ENCODE measurements around the gene SYNGR3.
"Not testable (repeated sequence)": the region's sequence is repeated elsewhere in the genome, so short reads cannot be mapped to it uniquely, and the experiment has no call there.

SYNGR3 gene

DNA sequence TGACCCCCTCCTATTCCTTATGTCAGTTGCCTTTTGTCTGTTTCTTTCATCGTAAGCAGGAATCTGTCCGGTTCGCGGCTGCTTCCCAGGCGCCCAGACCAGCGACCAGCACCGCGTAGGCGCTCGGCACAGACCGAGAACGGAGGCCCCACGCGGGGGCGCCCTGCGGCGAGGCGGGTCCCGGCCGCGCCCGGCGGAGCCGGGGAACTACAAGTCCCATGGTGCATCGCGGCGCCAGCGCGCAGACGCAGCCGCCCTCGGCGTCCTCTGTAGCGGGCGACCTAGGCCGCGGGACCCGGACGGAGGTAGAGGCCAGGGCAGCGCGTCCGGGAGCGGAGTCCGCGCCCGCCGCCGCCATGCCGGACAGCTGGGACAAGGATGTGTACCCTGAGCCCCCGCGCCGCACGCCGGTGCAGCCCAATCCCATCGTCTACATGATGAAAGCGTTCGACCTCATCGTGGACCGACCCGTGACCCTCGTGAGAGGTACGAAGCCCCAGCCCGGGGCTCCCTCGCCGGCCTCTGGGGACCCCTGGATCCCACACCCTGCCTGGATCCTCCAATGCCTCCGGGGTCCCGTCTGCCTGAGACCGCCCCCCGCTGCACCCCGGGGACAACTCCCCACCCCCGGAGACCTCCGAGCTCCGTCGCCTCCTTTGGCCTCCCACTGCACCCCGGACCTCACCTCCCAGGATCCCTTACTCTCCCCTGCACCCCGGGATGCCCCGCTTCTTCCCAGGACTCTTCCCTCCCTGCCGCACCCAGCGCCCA, 30.3 kb upstream of the SYNGR3 start, which contains the start of gene NDUFB10:
Gene NDUFB10, plus strand, starts transcription at position 270 of the 771 bp plus-strand sequence. Its CDS starts 87 bp downstream, at position 357.
- peak; percentile 89 for DNase-seq (ENCODE audit: low spot score)

DNA sequence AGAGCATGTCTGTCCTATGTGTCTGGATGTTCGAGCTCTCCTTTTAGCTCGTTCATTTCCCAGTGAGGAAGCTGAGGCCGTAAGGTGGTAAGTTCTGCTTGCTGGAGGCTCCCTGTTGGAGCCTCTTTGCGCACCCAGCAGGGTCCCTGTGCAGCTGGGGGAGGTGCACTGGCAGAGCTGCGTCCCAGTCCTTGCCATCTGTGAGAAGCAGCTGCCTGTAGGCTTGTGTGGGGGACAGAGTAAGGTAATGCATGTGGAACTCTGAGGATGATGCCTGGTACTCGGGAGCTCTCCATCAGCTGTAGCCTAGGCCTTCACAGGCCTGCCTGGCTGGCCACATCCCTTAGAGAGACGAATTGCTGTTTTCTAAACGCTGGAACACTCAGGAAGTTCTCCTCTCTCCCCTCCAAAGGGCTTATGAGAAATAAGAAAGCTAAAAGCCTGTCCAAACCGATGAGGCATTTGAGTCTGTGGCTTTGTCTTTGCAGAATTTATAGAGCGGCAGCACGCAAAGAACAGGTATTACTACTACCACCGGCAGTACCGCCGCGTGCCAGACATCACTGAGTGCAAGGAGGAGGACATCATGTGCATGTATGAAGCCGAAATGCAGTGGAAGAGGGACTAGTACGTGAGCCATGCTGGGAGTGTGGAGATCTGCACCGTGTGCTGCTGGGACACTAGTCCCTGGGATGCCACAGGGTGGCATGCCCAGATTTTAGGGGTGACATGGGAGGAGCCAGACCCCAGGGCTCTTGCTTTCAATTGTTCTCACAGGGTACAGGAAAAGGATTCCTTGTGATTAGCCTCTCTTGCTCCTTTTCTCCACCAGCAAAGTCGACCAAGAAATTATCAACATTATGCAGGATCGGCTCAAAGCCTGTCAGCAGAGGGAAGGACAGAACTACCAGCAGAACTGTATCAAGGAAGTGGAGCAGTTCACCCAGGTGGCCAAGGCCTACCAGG, 28.8 kb upstream of the SYNGR3 start:
- no peak for DNase-seq (ENCODE audit: low spot score)

DNA sequence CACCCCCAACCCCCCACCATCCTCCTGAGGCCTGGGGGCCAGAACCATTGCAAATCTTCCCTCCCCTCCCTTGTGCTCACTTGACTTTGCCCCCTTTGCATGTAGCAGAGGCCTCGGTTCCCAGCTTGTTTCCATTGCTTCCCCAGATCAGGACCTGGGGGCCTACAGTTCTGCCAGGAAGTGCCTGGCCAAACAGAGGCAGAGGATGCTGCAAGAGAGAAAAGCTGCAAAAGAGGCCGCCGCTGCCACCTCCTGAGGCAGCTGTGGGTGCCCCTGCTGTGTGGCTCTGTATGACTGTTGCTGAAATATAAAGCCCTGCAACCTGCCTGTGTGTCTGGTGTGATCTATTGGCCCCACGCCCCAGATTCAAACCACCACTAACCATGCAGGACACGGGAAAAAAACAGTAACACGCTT, 28.1 kb upstream of the SYNGR3 start:
- no peak for DNase-seq (ENCODE audit: low spot score)

DNA sequence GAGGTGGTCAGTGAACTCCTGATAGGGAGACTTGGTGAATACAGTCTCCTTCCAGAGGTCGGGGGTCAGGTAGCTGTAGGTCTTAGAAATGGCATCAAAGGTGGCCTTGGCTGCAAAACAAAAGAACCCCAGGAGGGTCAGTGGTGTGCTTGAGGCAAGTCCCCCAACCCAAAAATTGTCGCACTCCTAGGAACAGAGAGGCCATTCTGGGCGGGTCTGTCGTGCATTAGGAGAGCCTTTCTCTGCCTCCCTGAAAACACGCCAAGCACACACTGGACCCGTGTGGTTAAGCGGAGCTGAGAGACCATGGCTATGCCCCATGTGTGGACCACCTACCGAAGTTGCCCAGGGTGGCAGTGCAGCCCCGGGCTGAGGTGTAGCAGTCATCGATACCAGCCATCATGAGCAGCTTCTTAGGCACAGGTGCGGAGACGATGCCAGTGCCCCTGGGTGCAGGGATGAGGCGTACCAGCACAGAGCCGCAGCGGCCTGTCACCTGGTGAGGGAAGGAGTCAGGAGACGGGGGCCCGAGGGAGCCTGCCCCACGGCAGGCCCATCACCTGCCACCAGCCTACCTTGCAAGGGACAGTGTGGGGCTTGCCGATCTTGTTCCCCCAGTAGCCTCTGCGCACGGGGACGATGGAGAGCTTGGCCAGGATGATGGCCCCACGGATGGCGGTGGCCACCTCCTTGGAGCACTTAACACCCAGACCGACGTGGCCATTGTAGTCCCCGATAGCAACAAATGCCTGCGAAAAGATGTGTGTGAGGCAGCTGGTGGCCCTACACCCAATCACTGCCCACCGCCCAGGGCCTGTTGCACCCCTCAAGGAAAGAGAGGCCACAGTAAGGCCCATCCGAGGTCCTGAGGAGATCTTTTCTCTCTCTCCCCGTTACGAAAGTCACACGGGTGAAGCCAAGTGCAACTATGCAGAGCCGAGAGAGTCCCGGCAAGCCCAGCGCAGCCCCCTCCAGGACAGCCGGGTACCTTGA, 27.3 kb upstream of the SYNGR3 start:
- not testable (repeated sequence) for DNase-seq (ENCODE audit: low spot score)

DNA sequence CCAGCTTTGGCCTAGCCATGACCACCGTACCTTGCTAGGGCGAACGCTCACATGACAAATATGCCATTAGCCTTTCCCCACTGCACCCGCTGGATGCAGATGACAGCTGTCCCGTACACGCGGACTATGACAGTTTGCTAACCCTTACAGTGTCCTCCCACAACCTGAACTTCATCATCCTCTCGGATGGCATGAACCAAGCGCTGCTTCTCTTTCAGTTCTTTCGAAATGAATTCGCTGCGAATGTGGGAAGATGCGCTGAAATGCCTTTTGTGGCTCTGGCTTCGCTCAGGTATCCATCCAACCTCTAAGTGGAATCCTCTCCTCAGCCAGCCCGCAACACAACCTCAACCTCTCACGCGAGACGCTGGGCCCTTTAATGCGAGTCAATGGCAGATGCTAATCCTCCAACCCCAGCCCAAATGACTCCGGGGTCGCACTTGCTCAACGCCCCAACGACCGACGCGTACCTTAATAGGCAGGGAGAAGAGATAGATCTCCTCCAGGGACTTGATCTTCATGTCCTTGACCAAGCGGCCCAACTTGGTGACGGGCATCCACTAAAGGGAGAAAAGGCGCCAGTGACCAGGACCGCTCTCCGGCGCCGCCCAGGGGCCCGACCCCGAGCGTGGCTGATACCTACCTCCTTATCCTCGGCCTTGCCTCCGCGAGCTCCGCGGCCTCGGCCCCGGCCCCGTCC, 25.8 kb upstream of the SYNGR3 start:
- DNase-seq (ENCODE audit: low spot score) = no peak

DNA sequence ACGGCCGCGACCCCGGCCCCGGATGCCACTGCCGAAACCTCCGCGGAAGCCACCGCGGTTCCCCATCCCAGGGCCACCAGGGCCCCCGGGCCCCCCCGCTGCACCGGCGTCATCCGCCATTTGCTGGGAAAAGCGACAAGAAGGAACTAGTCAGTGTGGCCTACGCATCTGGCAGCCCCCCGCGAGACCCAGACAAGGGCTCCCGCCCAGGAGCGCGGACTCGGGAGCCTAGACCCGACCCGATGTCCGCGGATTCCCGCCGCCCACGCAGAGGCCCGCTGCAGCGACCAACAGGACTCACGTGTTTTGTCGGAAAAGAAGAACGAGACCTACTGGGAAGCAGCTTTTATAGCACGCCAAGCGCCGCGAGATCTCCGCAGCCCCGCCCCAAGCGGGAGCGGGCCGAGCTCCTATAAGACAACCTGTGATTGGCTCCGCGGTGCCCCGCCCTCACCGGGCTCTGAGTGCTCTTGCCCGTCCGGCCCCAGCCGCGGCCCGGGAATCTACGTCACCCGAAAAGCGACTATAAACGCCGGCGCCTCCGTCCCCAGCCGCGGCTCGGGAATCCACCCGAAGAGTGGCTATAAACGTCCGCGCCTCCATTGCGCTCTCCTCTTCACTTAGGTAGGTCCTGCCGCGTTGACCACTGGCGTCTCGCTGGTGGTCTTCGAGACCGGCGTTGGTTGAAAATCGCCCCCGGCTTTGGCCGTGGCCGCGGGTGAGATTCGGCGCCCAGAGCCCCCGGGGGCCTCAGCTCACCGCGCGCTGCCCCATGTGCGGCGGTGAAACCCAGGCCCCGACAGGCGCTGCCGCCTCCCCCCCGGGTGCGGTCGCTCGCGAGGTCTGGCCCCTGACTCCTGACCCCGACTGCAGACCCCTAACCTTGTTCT, 25.0 kb upstream of the SYNGR3 start, which contains the start of gene RPS2:
Gene RPS2, minus strand, starts transcription at position 321 of the 890 bp plus-strand sequence. Its CDS starts 201 bp downstream, at position 120.
- peak; percentile 100 for DNase-seq (ENCODE audit: low spot score)

DNA sequence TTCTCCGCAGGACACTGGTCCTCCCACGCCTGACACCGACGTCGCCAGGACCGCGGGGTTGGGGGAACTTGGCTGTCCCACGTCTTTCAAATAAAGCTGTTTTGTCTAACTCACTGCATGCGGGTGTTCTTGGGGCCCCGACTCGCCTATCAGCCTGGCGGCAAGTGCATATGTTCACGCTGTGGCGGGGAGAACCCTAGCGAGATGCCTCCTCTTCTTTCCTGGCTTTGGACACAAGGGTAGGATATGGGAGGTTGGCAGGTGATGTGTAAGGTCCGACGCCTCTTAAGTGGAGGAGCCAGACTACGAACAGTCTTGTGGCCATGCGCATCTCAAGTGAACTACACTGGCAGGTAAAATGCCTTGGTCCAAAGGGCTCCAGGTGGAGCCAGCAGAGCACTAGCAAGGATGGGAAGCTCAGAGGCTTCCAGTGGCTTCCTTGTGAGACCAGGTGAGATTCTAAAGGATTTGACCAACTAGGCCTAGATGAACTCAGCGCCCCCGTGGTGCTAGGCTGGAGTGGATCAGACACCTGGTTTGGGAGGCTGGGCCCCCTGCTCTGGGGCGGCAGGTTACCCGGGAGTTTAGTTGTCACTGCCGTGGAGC, 24.3 kb upstream of the SYNGR3 start:
- no peak for DNase-seq (ENCODE audit: low spot score)

DNA sequence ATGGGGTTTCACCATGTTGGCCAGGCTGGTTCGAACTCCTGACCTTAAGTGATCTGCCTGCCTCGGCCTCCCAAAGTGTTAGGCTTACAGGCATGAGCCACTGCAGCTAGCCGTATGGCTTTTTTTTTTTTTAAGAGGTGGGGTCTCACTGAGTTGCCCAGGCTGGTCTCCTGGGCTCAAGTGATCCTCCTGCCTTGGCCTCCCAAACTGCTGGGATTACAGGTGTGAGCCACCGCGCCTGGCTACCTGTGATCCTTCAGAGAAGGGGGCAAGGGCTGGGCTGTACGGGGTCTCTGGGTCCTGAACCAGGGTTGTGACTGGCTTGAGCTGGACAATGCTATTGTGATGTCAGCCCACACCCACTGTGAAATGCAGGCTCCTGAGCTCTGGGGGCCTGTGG, 23.3 kb upstream of the SYNGR3 start, which contains the start of gene RNF151:
Gene RNF151, plus strand, starts transcription at position 397 of the 400 bp plus-strand sequence. CDS start 26 bp downstream, outside the sequence.
- no peak for DNase-seq (ENCODE audit: low spot score)

DNA sequence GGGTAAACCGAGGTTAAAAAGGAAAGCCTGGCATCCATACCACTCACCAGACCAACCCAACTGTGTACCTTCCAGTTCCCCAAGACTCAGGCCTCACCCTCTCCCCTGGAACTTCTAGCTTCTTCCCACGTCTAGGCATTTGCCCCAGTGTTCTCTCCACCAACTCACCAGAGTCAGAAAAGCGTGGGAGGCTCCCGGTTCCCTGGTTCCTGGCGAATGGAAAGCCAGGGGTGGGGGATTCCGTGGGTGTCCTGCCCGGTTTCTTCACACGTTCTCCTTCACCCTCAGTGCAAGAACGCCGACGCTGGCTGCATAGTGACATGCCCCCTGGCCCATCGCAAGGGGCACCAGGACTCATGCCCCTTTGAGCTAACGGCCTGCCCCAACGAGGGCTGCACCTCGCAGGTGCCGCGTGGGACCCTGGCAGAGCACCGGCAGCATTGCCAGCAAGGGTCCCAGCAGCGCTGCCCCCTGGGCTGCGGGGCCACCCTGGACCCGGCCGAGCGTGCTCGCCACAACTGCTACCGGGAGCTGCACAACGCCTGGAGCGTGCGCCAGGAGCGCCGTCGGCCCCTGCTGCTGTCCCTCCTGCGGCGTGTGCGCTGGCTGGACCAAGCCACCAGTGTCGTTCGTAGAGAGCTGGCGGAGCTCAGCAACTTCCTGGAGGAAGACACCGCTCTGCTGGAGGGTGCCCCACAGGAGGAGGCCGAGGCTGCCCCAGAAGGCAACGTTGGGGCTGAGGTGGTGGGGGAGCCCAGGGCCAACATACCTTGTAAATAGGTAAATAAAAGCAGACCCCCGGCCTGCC, 21.4 kb upstream of the SYNGR3 start:
- DNase-seq (ENCODE audit: low spot score) = no peak

DNA sequence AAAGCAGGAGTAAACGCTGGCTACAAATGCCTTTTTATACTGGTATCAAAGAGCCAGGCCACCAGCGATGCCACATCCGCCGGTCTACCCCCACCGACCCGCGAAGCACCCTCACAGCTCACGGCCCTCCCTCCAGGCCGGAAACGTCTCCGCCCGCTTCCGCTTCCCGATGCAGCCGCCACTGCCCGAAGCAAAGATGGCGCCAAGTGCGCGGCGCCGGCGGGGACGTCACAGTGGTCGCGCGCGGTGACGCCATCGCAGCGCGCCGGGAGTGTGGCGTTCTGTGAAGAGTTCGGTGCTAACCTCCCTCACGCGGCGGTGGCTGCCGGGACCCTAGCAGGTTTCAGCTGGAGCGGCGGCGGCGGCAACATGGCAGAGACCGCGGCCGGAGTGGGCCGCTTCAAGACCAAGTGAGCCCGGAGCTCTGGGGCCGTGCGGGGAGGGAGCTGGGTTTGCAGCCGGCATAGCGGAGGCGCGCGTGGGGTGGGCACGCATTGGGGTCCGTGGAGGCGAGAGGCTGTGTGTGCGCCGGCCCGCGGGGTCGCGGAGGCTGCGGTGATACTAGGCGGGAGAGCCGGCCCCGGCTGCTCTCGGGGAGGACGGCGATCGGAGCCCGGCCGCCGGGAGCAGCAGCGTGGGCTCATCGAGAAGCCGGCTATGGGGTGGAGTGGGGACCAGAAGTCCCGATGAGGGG, 17.8 kb upstream of the SYNGR3 start, which contains the start of gene TBL3:
Gene TBL3, plus strand, starts transcription at position 258 of the 694 bp plus-strand sequence. Its CDS starts 112 bp downstream, at position 370.
- peak; percentile 95 for DNase-seq (ENCODE audit: low spot score)

DNA sequence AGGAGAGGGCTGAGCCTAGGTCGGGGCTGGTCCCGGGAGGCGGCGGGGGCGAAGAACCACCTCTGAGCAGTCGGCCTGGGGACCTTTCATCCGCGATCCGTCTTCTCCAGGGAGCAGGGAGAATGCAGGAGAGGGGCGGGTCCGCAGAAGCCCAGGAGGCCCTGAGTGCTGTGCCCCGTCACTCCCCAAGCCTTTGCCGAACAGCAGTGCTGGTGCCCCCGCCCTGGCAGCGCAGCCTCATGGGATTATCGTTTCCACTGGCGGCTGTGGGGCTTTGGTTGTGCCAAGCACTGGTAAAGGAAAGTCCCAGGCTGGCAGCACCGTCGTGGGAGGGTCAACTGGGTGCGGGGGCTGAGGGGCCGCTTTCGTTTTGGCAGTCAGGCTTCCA, 17.3 kb upstream of the SYNGR3 start:
- no peak for DNase-seq (ENCODE audit: low spot score)

DNA sequence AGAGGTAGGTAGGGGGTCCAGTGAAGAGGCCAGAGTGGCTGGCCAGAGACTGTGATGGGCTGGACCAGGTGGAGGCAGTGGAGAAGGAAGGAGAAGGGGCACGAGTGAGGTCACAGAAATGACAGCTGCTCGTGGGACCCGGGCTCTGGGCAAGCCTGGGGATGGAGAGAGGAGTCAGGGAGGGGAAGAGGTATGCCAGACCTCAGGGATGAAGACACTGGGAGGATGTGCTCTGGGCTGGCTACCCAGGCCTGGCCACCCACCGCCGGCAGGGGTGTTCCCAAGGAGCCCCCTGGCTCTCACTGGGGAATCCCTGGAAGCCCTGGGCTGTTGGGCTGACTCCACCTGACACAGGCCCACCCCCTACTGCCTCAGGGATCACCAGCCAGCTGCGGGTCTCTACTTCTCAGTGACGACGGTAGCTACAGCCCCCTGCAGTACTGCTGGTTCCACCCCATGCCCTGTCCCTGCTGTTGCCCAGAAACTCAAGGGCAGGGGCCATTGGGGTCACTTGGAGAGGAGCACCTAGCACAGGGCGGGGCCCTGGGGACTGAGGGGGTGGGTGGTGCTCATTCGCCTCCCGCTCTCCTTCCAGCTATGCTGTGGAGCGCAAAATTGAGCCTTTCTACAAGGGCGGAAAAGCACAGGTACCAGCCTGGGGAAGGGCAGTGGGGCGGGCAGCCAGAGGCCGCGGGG, 16.2 kb upstream of the SYNGR3 start:
- DNase-seq (ENCODE audit: low spot score) = no peak

DNA sequence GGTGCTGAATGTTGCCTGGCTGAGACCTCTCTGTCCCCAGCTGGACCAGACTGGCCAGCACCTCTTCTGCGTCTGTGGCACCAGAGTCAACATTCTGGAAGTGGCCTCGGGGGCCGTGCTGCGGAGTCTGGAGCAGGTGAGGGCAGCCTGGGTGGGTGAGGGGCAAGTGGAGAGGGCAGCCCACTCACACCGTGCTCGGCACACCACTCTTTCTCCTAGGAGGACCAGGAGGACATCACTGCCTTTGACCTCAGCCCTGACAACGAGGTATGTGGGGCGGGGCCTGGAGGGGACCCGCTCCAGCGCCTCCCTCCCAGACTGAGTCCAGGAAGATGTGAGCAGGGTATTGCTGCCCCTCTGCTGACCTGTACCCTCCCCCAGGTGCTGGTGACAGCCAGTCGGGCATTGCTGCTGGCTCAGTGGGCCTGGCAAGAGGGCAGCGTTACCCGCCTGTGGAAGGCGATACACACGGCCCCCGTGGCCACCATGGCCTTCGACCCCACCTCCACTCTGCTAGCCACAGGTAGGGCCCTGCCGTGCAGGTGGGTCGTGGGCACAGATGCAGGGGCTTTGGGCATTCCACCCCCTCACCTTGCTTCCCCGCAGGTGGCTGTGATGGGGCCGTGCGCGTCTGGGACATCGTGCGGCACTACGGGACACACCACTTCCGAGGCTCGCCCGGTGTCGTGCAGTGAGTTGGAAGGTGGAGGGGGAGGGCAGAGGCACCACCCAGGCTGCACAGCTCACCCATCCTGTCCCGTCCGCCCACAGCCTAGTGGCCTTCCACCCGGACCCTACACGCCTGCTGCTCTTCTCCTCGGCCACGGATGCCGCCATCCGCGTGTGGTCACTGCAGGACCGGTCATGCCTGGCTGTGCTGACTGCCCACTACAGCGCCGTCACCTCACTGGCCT, 15.4 kb upstream of the SYNGR3 start:
- DNase-seq (ENCODE audit: low spot score) = no peak

DNA sequence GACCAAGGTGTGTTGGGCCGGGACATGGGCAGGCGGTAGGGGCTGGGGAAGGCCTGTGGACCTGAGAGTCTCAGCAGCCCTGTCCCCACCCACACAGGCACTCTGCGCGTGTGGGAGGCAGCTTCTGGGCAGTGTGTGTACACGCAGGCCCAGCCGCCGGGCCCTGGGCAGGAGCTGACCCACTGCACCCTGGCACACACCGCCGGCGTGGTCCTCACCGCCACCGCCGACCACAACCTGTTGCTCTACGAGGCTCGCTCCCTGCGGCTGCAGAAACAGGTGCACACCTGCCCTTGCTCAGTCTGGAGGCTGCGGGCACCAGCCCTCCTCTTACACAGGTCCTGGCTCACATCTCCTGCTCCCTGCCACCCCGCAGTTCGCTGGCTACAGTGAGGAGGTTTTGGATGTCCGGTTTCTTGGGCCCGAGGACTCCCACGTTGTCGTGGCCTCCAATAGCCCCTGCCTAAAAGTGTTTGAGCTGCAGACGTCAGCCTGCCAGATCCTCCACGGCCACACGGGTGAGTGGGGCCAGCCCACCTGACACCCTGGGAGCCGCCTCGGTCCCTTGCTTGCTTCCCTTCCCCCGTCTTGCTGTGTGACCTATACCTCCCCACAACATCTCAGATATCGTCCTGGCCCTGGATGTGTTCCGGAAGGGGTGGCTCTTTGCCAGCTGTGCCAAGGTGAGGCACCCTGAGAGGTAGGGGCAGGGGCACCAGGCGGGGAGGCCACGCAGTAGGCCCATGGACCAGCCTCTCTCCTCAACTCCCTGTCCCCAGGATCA, 14.1 kb upstream of the SYNGR3 start:
- DNase-seq (ENCODE audit: low spot score) = no peak

DNA sequence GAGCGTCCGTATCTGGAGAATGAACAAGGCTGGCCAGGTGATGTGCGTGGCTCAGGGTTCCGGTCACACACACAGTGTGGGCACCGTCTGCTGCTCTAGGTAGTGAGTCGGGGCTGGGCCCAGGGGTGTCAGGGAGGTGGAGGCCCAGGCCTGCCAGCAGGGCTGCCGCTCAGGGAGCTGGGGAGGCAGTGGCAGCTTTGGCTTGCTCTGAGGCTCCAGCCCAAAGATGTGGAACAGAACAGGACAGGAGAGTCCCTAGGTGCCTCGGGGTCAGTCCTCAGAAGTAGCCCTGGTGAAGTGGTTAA, 13.6 kb upstream of the SYNGR3 start:
- no peak for DNase-seq (ENCODE audit: low spot score)
